BLaER1 (cell line): ENCODE measurements around the gene GALNT6.

ENCODE experiments used
- H3K27ac ChIP-seq: shearing (Covaris generic); formaldehyde crosslinking; 2 replicates; pipeline ENCODE4 v1.8.1; 2022
- H3K27me3 ChIP-seq: shearing (Covaris generic); formaldehyde crosslinking; 2 replicates; pipeline ENCODE4 v1.8.1; 2022
- H3K36me3 ChIP-seq: shearing (Covaris generic); formaldehyde crosslinking; 2 replicates; pipeline ENCODE4 v1.8.1; 2022
- H3K4me1 ChIP-seq: shearing (Covaris generic); formaldehyde crosslinking; 2 replicates; pipeline ENCODE4 v1.8.1; 2022
- H3K4me2 ChIP-seq: shearing (Covaris generic); formaldehyde crosslinking; 2 replicates; pipeline ENCODE4 v1.8.1; 2022
- H3K4me3 ChIP-seq: shearing (Covaris generic); formaldehyde crosslinking; 2 replicates; pipeline ENCODE4 v1.8.1; 2022
- H3K9ac ChIP-seq: shearing (Covaris generic); formaldehyde crosslinking; 2 replicates; pipeline ENCODE4 v1.8.1; 2022
- H3K9me3 ChIP-seq: shearing (Covaris generic); formaldehyde crosslinking; 2 replicates; pipeline ENCODE4 v1.8.1; 2022
- H4K20me1 ChIP-seq: shearing (Covaris generic); formaldehyde crosslinking; 2 replicates; pipeline ENCODE4 v1.8.1; 2022
- Cebpa-rat ChIP-seq: shearing (Covaris generic); IDR thresholded peaks from 2 replicates; pipeline ENCODE4 v1.8.1; 2022

GALNT6 gene, protein sequence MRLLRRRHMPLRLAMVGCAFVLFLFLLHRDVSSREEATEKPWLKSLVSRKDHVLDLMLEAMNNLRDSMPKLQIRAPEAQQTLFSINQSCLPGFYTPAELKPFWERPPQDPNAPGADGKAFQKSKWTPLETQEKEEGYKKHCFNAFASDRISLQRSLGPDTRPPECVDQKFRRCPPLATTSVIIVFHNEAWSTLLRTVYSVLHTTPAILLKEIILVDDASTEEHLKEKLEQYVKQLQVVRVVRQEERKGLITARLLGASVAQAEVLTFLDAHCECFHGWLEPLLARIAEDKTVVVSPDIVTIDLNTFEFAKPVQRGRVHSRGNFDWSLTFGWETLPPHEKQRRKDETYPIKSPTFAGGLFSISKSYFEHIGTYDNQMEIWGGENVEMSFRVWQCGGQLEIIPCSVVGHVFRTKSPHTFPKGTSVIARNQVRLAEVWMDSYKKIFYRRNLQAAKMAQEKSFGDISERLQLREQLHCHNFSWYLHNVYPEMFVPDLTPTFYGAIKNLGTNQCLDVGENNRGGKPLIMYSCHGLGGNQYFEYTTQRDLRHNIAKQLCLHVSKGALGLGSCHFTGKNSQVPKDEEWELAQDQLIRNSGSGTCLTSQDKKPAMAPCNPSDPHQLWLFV

DNA sequence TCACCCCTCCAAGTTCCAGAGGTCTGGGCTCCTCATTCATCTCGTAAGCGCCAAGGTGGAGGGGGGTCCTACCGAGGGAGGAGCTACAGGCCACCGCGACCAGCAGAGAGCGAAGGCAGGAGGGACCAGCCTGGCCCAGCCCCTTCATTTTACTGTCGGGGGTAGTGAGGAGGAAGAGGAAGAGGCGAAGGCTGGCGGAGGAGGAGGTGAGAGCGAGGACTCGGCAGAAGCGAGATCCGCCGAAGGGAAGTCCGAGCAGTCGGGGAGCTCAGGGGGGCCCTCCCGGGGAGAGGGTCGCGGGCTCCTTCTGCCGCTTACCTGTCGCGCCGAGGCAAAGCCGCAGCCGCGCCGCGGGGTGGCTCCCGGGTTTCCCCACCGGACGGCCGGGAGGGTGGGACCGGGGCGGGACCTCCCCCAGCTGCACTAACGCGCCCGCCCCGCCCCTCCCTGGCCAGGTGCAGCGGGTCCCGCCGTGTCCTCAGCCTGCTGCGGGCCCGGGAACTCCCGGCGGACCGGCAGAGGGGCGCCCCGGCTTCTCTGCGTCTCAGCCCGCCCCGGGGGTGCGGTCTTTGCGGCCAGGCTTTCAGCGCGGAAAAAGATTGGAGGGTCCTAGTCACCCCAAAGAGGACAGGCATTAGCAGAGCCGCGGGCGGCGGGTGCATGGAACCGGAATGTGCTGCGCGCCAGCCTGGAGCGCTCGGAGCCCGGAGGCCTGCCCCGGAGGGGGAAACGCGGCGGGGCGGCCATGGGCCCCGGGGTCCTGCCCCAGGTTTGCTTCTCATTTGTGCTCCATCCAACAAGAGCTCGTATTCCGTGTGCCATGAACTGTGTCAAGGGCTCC is at the start of gene GALNT6:
TSS of gene GALNT6 (minus strand) at position 124 of the 841 bp plus-strand sequence. CDS start 11,625 bp downstream, outside the sequence.
- H3K27me3 ChIP-seq = peaks cover 74% of the 10 kb centered on the region
- peak within 1 kb of the TSS; percentile 38 for H3K9ac ChIP-seq
- TF ChIP-seq Cebpa-rat = no peak
- H3K9me3 ChIP-seq = no peaks in the 10 kb centered on the region
- H3K4me2 ChIP-seq = peak within 1 kb of the TSS; percentile 99
- peaks cover 40% of the 10 kb centered on the region for H3K4me1 ChIP-seq
- no peak within 1 kb of the TSS for H3K27ac ChIP-seq
- peak within 1 kb of the TSS; percentile 70 for H3K4me3 ChIP-seq
- no peaks in the 10 kb centered on the region for H3K36me3 ChIP-seq
- H4K20me1 ChIP-seq = peaks cover 27% of the 10 kb centered on the region

DNA sequence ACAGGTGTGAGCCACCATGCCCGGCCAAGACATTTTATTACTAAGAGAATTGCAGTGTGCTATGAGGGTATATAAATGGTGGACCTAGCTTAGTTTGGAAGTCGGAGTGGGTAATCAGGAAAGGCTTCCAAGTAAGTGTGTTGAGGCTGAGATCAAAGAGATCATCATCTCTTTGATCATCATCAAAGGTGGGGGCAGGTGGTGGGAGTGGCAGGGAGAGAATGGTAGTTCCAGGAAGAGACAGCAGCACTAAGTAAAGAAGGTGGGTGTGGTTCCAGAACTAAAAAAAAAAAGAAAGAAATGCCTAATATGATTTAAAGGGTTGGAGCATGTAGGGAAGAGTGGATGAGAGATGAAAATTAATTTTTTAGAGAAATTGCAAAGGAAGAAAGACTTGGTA is 48.1 kb upstream of the GALNT6 start:
- Histone ChIP-seq H4K20me1 (no peaks in the 10 kb centered on the region), H3K4me2 (no peak overlapping the region), H3K36me3 (no peaks in the 10 kb centered on the region), H3K4me1 (no peaks in the 10 kb centered on the region), H3K4me3 (no peak overlapping the region), H3K9ac (no peak overlapping the region), H3K27me3 (no peaks in the 10 kb centered on the region), H3K9me3 (no peaks in the 10 kb centered on the region), H3K27ac (no peak overlapping the region)
- no peak for TF ChIP-seq Cebpa-rat

- Histone ChIP-seq H3K9ac (no peak overlapping the region), H3K36me3 (no peaks in the 10 kb centered on the region), H3K9me3 (no peaks in the 10 kb centered on the region), H3K4me3 (no peak overlapping the region), H4K20me1 (no peaks in the 10 kb centered on the region), H3K27ac (no peak overlapping the region), H3K27me3 (no peaks in the 10 kb centered on the region), H3K4me2 (no peak overlapping the region), H3K4me1 (peaks cover 9% of the 10 kb centered on the region; the same call in 1 of the 2 replicates)
- TF ChIP-seq Cebpa-rat = no peak
These were observed 46.2 kb upstream of the GALNT6 start for GRCh38 chr12:51437431-51437830.

DNA sequence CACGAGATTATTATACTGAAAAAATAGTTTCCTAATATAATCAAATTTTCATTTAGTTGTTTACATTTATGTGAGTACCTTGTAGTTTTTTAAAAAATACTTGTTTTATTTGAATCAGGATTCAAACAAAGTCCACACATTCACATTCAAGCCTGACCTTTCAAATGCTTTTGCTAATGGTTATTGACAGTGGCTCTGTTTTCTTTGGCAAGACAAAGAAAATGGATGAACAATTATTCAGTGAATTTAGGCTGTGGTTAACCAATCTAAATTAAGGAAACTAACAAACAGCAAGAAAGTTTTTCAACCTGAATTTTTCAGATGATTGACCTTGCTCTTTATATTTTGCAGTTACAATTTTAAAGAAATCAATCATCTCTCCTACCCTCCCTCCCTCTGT is 43.1 kb upstream of the GALNT6 start:
- H3K4me3 ChIP-seq = no peak overlapping the region
- no peak for TF ChIP-seq Cebpa-rat
- peaks cover 9% of the 10 kb centered on the region; the same call in 1 of the 2 replicates for H3K4me1 ChIP-seq
- no peaks in the 10 kb centered on the region for H3K27me3 ChIP-seq
- no peaks in the 10 kb centered on the region for H3K9me3 ChIP-seq
- H3K4me2 ChIP-seq = no peak overlapping the region
- no peak overlapping the region for H3K27ac ChIP-seq
- no peaks in the 10 kb centered on the region for H4K20me1 ChIP-seq
- H3K36me3 ChIP-seq = no peaks in the 10 kb centered on the region
- H3K9ac ChIP-seq = no peak overlapping the region

GRCh38 chr12:51432921-51433320 is 41.7 kb upstream of the GALNT6 start:
- TF ChIP-seq Cebpa-rat = no peak
- Histone ChIP-seq H3K36me3 (no peaks in the 10 kb centered on the region), H4K20me1 (no peaks in the 10 kb centered on the region), H3K4me1 (peaks cover 9% of the 10 kb centered on the region; the same call in 1 of the 2 replicates), H3K9ac (no peak overlapping the region), H3K4me2 (peak overlapping the region; percentile 29), H3K4me3 (no peak overlapping the region), H3K27me3 (no peaks in the 10 kb centered on the region), H3K9me3 (no peaks in the 10 kb centered on the region), H3K27ac (no peak overlapping the region)

DNA sequence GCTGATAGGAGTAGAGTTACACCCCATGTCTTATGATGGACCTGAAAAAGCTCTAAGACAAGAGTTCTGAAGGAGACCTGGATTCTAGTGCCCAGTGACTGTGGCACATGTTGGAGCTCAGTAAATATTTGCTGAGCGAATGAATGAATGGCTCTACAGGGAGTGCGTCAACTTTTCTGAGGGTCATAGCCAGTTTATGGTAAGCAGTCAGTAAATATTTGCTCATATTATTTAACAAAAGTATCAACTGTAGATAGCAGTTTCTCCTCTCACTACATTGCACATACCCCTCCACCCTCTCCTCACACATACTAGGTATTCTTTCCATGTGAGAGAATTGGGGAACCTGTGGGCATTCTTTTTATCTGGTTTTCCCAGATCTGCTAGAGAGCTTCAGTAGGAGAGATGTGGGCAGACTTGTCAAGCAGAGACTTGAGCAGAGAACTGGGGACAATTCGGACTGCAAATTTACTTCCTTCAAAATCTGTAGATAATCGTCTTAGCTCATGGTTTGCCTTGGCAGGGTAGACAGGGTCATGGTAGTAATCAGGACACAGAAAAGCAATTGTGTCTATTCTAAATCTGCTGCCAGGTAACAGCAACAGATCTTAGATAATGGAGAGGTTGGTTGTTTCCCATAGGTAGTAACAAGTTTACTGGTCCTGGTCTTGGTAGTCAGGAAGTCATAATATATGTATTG is 39.1 kb upstream of the GALNT6 start:
- no peaks in the 10 kb centered on the region for H3K36me3 ChIP-seq
- H3K9ac ChIP-seq = no peak overlapping the region
- H4K20me1 ChIP-seq = no peaks in the 10 kb centered on the region
- no peak overlapping the region for H3K27ac ChIP-seq
- no peak for TF ChIP-seq Cebpa-rat
- H3K9me3 ChIP-seq = no peaks in the 10 kb centered on the region
- no peak overlapping the region for H3K4me2 ChIP-seq
- no peak overlapping the region for H3K4me3 ChIP-seq
- peaks cover 15% of the 10 kb centered on the region for H3K4me1 ChIP-seq
- no peaks in the 10 kb centered on the region for H3K27me3 ChIP-seq

GRCh38 chr12:51429700-51430099 is 38.5 kb upstream of the GALNT6 start:
- H3K9ac ChIP-seq = no peak overlapping the region
- H3K4me2 ChIP-seq = no peak overlapping the region
- H3K36me3 ChIP-seq = no peaks in the 10 kb centered on the region
- no peaks in the 10 kb centered on the region for H3K27me3 ChIP-seq
- no peaks in the 10 kb centered on the region for H4K20me1 ChIP-seq
- TF ChIP-seq Cebpa-rat = no peak
- H3K4me1 ChIP-seq = peaks cover 20% of the 10 kb centered on the region
- no peaks in the 10 kb centered on the region for H3K9me3 ChIP-seq
- H3K4me3 ChIP-seq = no peak overlapping the region
- H3K27ac ChIP-seq = no peak overlapping the region

DNA sequence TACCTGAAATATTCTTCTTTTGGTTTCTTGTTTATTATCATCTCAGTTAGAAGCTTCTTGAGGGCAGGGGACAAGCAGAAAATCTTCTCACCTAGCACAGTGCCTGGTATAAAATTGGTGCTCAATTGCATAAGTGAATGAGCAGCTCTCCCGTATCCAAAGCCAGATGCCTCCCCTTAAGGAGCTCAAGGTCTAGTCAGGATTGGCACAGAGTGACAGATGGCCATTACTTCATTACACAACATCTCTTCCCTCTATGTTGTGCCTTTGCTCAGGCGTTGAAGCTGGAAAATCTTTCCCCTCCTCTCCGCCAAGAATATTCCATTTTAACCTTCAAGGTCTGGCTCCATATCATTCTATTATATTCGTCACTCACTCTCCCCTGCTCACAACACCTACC is 37.0 kb upstream of the GALNT6 start:
- Histone ChIP-seq H3K27me3 (no peaks in the 10 kb centered on the region), H3K27ac (no peak overlapping the region), H3K4me3 (no peak overlapping the region), H3K9ac (no peak overlapping the region), H3K9me3 (no peaks in the 10 kb centered on the region), H3K4me1 (peaks cover 24% of the 10 kb centered on the region), H3K4me2 (no peak overlapping the region), H3K36me3 (no peaks in the 10 kb centered on the region), H4K20me1 (no peaks in the 10 kb centered on the region)
- no peak for TF ChIP-seq Cebpa-rat
